GM19240 (cell line): ENCODE measurements around the gene RNF11.
"Not testable (repeated sequence)": the region's sequence is repeated elsewhere in the genome, so short reads cannot be mapped to it uniquely, and the experiment has no call there.

Experiments
- DNase-seq: peaks from one replicate; pipeline ENCODE4 v3.0.0; 2011; ENCODE audit warnings: low spot score; ENCODE audit not compliant: insufficient read length

Gene RNF11

DNA sequence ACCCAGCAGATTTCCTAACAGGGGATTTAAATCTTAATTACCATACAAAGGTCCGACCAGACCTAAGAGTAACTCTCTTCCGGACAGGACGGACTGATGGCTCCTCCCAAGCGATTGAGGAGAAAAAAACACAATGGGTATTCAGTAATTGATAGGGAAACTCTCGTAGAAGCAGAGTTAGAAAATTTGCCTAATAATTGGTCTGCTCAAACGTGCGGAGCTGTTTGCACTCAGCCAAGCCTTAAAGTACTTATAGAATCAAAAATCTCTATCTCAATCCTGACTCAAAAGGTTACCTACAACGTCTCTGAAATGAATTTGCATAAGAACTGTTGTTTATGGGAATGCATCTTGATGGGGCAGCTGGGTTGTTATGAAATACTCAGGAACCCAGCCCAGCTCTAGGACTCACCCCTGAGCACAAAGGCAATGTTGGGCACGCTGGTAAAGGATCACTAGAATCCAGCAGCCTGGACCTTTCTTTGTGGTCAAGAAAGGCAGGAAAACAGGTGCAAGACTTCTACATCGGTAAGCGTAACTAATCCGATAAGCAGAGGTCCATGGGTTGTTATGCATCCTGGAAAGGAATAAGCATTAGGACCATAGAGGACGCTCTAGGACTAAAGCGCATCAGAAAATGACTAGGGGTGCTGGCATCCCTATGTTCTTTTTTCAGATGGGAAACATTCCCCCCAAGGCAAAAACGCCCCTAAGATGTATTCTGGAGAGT is 8.7 kb upstream of the RNF11 start:
- DNase-seq, result not testable (repeated sequence)

- not testable (repeated sequence) for DNase-seq
These were observed 7.6 kb upstream of the RNF11 start for GRCh38 chr1:51228471-51228870.

- no peak for DNase-seq
These were observed 5.5 kb upstream of the RNF11 start for GRCh38 chr1:51230501-51231078.

DNA sequence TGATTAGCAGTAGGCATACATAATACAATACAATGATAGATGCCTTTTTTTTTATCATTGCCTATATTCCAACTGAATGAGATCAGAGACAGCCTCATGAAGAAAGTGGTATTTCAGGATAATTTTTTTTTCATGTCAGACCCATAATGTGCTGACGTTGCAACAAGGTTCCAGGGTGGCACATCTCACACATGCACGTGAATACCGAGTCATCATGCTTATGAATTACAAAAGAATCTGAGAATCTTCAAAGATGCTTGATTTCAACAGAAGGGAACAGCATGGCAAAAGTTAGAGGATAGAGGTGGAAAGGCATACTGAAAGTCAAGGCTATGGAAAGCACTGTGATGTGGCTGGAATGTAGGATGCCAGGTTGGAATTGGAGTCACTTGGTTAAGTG is 5.0 kb upstream of the RNF11 start:
- no peak for DNase-seq

DNA sequence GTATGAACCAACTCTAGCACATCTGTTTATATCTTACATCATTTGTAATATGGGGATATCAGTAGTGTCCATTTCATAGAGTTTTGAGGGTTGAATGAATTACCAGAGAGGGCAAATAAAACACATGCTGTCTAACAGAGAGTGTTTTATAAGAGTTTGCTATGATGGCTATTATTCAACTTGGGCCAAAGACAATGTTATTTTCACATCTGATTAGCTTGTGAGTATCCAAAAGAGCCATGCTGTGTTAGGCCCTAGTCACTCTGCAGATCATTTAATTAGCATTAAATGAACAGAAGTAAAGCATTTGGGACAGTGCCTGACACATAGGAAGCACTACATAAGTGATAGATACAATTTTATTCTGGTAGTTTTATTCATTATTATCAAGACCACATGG is 4.2 kb upstream of the RNF11 start:
- no peak for DNase-seq

DNA sequence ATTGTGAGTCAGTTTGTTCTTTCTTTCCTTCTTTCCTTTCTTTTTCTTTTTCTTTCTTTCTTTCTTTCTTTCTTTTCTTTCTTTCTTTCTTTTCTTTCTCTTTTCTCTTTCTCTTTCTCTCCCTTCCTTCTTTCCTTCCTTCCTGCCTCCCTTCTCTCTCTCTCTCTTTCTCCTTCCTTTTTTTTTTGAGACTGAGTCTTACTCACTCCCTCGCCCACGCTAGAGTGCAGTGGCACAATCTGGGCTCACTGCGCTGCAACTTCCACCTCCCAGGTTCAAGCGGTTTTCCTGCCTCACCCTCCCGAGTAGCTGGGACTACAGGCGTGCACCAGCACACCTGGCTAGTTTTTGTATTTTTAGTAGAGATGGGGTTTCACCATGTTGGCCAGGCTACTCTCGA is 1.8 kb upstream of the RNF11 start:
- not testable (repeated sequence) for DNase-seq

DNA sequence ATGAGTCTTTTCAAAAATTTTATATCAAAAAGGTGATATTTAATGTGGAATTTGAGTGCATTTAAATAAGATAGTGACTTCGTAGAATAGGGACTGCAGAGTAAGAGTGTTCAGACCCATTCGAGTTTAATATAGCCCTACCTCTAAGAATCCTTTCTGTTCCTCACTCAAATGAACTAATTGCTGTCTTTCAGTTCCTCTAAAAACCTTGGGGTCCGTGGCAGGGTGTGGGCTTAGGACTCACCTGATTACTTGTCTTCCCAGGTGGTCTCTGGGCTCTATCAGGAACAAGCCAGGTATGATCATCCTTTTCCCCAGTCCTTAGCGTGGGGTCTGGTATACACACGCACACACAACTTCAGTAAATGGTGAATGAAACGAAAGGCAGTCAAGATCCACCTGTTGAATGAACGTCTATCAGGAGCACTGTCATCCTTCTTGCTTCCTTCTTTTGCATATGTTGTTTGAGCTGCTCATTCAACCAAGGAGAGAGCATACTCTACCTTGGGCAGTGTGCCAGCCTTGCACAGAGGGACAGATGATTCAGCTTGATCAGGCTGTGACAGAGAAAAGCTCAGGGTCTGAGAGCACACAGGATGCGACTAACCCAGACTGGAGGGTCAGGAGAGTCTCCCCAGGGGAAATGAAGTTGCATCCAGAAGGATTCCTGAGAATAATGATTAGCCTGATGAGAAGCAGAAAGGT is 1.2 kb upstream of the RNF11 start:
- peak; percentile 34 for DNase-seq

DNA sequence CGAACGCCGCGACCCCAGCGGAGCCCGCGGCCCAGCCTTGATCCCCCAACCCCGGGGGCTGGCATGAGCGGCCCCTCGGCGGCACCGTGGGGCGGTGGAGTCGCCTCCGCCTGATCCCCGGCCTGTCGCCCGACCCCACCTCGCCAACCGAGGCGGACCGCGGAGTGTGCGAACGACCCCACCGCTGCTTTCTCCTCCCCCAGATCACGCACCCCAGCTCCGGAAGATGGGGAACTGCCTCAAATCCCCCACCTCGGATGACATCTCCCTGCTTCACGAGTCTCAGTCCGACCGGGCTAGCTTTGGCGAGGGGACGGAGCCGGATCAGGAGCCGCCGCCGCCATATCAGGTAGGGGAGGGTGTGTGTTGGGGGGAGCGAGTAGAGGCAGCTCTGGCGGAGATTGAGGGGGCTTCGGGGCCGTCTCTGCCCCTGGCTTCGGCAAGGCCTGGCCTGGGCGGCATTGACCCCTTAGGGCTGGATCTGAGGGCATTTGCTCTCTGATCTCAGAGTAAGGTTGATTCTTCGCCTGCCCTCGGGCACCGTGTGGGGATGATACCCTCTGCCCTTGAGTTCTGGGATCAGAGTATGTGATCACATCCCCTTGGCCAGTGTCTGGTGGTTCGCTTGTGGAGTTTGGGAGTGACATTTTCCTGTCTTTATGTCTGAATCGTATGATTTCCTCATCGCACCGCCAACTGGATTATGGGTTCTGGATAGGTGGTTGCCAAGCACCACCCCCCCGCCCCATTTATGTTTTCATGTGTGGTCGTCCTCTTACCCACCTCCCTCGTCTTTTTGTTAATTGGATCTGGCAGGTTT is 668 bp downstream of the RNF11 start:
- DNase-seq, result no peak

- no peak for DNase-seq
These were observed 1.4 kb downstream of the RNF11 start for GRCh38 chr1:51237351-51238033.

GRCh38 chr1:51238034-51238403 is 1.9 kb downstream of the RNF11 start:
- no peak for DNase-seq

GRCh38 chr1:51240084-51240483 is 4.0 kb downstream of the RNF11 start:
- DNase-seq, result no peak

- DNase-seq, result no peak
These were observed 5.0 kb downstream of the RNF11 start for GRCh38 chr1:51241119-51241518.

GRCh38 chr1:51242546-51242945 is 6.5 kb downstream of the RNF11 start:
- DNase-seq, result no peak

- peak; percentile 14 for DNase-seq
These were observed 10.9 kb downstream of the RNF11 start for GRCh38 chr1:51247022-51247421.

- DNase-seq, result no peak
These were observed 11.4 kb downstream of the RNF11 start for GRCh38 chr1:51247499-51247898.

DNA sequence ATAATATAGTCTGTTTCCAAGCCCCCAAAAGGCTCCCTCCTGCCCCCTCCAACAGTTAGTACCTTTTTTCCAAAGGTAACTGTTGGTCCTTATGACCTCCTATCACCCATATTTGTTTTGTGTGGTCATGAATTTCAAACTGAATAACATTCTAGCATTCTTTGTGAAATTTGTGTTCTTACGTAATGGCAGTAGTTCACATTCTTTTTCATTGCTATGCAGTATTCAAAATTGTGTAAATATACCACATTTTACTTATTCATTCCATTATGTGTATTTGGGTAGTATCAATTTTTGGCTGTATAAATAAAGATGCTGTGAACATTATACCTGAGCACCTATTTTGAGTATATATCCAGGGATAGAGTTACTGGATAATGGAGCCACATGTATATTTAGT is 13.4 kb downstream of the RNF11 start:
- DNase-seq, result no peak

DNA sequence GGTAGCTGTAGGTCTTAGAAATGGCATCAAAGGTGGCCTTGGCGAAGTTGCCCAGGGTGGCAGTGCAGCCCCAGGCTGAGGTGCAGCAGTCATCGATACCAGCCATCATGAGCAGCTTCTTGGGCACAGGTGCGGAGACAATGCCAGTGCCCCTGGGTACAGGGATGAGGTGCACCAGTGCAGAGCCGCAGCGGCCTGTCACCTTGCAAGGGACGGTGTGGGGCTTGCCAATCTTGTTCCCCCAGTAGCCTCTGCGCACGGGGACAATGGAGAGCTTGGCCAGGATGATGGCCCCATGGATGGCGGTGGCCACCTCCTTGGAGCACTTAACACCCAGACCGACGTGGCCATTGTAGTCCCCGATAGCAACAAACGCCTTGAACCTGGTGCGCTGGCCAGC is 14.7 kb downstream of the RNF11 start:
- DNase-seq, result not testable (repeated sequence)

DNA sequence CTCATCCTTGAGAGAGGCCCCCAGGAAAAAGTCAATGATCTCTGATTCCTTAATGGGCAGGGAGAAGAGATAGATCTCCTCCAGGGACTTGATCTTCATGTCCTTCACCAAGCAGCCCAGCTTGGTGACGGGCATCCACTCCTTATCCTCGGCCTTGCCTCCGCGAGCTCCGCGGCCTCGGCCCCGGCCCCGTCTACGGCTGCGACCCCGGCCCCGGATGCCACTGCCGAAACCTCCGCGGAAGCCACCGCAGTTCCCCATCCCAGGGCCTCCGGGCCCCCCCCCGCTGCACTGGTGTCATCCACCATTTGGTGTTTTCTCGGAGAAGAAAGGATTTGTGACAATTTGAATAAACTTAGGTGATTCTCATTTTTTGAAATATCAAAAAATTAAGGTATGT is 15.1 kb downstream of the RNF11 start:
- not testable (repeated sequence) for DNase-seq

GRCh38 chr1:51252366-51252765 is 16.3 kb downstream of the RNF11 start:
- no peak for DNase-seq

- DNase-seq, result no peak
These were observed 17.6 kb downstream of the RNF11 start for GRCh38 chr1:51253691-51254090.

GRCh38 chr1:51255331-51255730 is 19.3 kb downstream of the RNF11 start:
- DNase-seq, result no peak
